ENCODE results near the gene BAK1. TPM values are rescaled to one million over a fixed set of nuclear protein-coding genes. Genes with fewer than 3 reads are reported as not detected.

BAK1 gene
- total RNA-seq: 10 to 100 TPM; 14.3 to 26.2 (median 20.0) TPM

- Histone ChIP-seq H3K27ac (peak within 1 kb of the TSS; percentile 94 to 97 (median 94)), H3K4me1 (peaks cover 32 to 54% (median 34%) of the 10 kb centered on the region in 3 donors), H3K9me3 (no peaks in the 10 kb centered on the region), H3K27me3 (no peaks in the 10 kb centered on the region), H3K4me3 (peak within 1 kb of the TSS; percentile 65 to 85 (median 78)), H3K36me3 (peaks cover 6 to 26% (median 10%) of the 10 kb centered on the region in 3 donors)
- intact Hi-C loops (cut with DNase I): loop anchor here (10.0 kb wide), 2 partner anchors 55 to 165 kb away; partner anchors contain the start of genes CUTA and PHF1
- peak; percentile 46 for DNase-seq
- WGBS, 2 donors: 0 to 8% methylated on average over 3 to 4 of the region's 24 CpGs
- TF ChIP-seq CTCF (IDR thresholded peaks at IDR 0.05) (peak; percentile 32 to 64 (median 46)), POLR2A (IDR thresholded peaks at IDR 0.05) (peak in 3 of 4 donors; percentile 52 to 94 (median 83))
These were observed at the start of gene BAK1 for GRCh38 chr6:33579828-33580714. Gene BAK1, minus strand, starts transcription at chr6:33580276. Its CDS starts 2,672 bp downstream, at chr6:33577604.

- WGBS, 2 donors: 69 to 81% methylated on average over 6 to 7 of the region's 7 CpGs
These were observed 48.4 kb upstream of the BAK1 start for GRCh38 chr6:33628401-33628964.

GRCh38 chr6:33627876-33628275 lies 47.8 kb upstream of the BAK1 start:
- no peaks in the 10 kb centered on the region for H3K9me3 ChIP-seq
- H3K27ac ChIP-seq: peak overlapping the region in 2 of 4 donors; percentile 6 to 46
- H3K4me1 ChIP-seq: peaks cover 19 to 78% (median 42%) of the 10 kb centered on the region in 3 donors
- H3K36me3 ChIP-seq: peaks cover 0 to 30% (median 0%) of the 10 kb centered on the region in 3 donors
- no peak for DNase-seq
- TF ChIP-seq POLR2A (IDR thresholded peaks at IDR 0.05): no peak
- TF ChIP-seq CTCF (IDR thresholded peaks at IDR 0.05): no peak
- intact Hi-C loops (cut with DNase I): no loop called here
- 73 to 94% methylated on average over 3 to 5 of the region's 5 CpGs for WGBS, 2 donors
- H3K4me3 ChIP-seq: no peak overlapping the region
- no peaks in the 10 kb centered on the region for H3K27me3 ChIP-seq

More at GRCh38 chr6:33628401-33628964, 48.4 kb upstream of the BAK1 start:
- Histone ChIP-seq H3K9me3 (no peaks in the 10 kb centered on the region), H3K4me1 (peaks cover 24 to 78% (median 41%) of the 10 kb centered on the region in 3 donors), H3K27ac (peak overlapping the region in 2 of 4 donors; percentile 6 to 46), H3K27me3 (no peaks in the 10 kb centered on the region), H3K36me3 (peaks cover 0 to 29% (median 0%) of the 10 kb centered on the region in 3 donors), H3K4me3 (no peak overlapping the region)
- no peak for DNase-seq
- TF ChIP-seq CTCF (IDR thresholded peaks at IDR 0.05): no peak
- no peak for TF ChIP-seq POLR2A (IDR thresholded peaks at IDR 0.05)
- intact Hi-C loops (cut with DNase I): no loop called here

GRCh38 chr6:33624856-33625255 lies 44.8 kb upstream of the BAK1 start:
- Histone ChIP-seq H3K27ac (no peak overlapping the region), H3K4me1 (peaks cover 21 to 77% (median 37%) of the 10 kb centered on the region in 3 donors), H3K36me3 (peaks cover 0 to 30% (median 0%) of the 10 kb centered on the region in 3 donors), H3K4me3 (no peak overlapping the region), H3K27me3 (peaks cover 0 to 10% (median 0%) of the 10 kb centered on the region in 4 donors), H3K9me3 (no peaks in the 10 kb centered on the region)
- no peak for DNase-seq
- WGBS, 2 donors: 50 to 60% methylated on average over 4 of the region's 4 CpGs
- TF ChIP-seq CTCF (IDR thresholded peaks at IDR 0.05) (no peak), POLR2A (IDR thresholded peaks at IDR 0.05) (no peak)
- intact Hi-C loops (cut with DNase I): no loop called here

Data from esophagus squamous epithelium (tissue), 5 donors.